Measurements from ENCODE around the gene RBM44.
"Not testable (repeated sequence)": the region's sequence is repeated elsewhere in the genome, so short reads cannot be mapped to it uniquely, and the experiment has no call there.

GRCh38 chr2:237868074-237868473 is 69.5 kb downstream of the RBM44 start:
- not testable (repeated sequence) for TF ChIP-seq POLR2A, CTCF (IDR thresholded peaks at IDR 0.05)
